Suppressor macrophage (primary cell): ENCODE data around the gene PLAGL2.
"Not testable (repeated sequence)": the region's sequence is repeated elsewhere in the genome, so short reads cannot be mapped to it uniquely, and the experiment has no call there.

Source experiments
- DNase-seq, 4 experiments: peaks; one replicate each; pipeline ENCODE4 v3.0.0-alpha.2; 2020 to 2022
- total RNA-seq, 17 experiments: gene quantifications; one replicate each; lab custom pipeline; 2026; ENCODE audit warnings: mixed read lengths in 6 of 17, inconsistent platforms in 3 of 17; lab: John Stamatoyannopoulos, UW

The PLAGL2 gene, protein sequence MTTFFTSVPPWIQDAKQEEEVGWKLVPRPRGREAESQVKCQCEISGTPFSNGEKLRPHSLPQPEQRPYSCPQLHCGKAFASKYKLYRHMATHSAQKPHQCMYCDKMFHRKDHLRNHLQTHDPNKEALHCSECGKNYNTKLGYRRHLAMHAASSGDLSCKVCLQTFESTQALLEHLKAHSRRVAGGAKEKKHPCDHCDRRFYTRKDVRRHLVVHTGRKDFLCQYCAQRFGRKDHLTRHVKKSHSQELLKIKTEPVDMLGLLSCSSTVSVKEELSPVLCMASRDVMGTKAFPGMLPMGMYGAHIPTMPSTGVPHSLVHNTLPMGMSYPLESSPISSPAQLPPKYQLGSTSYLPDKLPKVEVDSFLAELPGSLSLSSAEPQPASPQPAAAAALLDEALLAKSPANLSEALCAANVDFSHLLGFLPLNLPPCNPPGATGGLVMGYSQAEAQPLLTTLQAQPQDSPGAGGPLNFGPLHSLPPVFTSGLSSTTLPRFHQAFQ
- total RNA-seq = 3.8 to 108 (median 15.2) reads per million in 17 experiments

DNA sequence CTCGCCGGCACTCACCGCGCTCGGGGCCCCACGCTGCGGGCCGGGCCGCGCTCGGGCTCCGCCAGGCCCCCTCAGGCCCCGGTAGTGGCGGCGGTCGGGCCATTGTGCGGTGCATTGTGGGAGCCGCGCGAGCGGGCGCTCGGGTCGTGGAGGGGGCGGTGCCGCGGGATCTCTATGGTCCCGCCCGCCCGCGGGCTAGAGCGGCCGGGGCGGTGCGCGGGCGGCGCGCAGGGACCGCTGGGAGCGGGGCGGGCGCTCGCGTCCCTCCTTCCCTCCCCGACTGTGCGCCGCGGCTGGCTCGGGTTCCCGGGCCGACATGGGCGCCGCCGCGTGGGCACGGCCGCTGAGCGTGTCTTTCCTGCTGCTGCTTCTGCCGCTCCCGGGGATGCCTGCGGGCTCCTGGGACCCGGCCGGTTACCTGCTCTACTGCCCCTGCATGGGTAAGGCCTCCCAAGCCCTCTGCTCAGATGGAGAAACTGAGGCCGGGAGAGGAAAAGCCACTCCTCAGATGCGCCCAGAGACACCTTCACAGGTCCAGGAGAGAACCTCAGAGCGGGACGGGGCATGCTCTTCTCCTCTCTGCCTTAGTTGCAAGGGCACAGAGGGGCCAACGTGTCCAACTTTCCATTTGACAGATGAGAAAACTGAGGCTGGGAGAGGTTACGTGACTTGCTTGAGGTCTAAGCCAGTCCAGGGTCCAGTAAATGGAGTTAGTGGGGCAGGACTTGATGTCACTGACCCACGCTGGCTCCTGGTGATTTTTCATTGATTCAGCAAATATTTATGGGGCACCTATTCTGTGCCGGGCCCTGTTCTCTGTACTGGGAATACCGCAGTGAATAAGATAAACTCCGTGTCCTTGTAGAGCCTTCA is at the start of gene PLAGL2, which contains the start of gene POFUT1:
Gene PLAGL2, minus strand, starts transcription at position 118 of the 873 bp plus-strand sequence. CDS start 5,565 bp downstream, outside the sequence.
Gene POFUT1, plus strand, starts transcription at position 255 of the 873 bp plus-strand sequence. Its CDS starts 62 bp downstream, at position 317.
- peak; percentile 94 to 98 (median 96) for DNase-seq

GRCh38 chr20:32252189-32252588 is 44.6 kb upstream of the PLAGL2 start:
- no peak for DNase-seq

GRCh38 chr20:32251470-32251869 is 43.9 kb upstream of the PLAGL2 start:
- DNase-seq = no peak

- DNase-seq = peak in 3 of 4 experiments; percentile 30 to 62 (median 35)
Observed at GRCh38 chr20:32249030-32249738, 41.6 kb upstream of the PLAGL2 start.

- peak; percentile 37 to 69 (median 53) for DNase-seq
Observed at GRCh38 chr20:32248043-32248442, 40.5 kb upstream of the PLAGL2 start.

DNA sequence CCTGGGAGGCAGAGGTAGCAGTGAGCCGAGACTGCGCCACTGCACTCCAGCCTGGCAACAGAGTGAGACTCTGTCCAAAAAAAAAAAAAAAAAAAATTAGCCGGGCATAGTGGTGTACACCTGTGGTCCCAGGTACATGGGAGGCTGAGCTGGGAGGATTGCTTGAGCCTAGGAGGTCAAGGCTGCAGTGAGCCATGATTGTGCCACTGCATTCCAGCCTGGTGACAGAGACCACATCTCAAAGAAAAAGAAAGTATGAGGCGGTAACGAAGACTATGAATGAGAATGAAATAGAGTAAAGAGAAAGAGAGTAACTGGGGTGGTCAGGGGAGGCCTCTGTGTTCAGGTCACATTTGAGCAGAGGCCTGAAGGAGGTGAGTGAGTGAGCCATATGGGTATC is 38.7 kb upstream of the PLAGL2 start:
- not testable (repeated sequence) for DNase-seq

DNA sequence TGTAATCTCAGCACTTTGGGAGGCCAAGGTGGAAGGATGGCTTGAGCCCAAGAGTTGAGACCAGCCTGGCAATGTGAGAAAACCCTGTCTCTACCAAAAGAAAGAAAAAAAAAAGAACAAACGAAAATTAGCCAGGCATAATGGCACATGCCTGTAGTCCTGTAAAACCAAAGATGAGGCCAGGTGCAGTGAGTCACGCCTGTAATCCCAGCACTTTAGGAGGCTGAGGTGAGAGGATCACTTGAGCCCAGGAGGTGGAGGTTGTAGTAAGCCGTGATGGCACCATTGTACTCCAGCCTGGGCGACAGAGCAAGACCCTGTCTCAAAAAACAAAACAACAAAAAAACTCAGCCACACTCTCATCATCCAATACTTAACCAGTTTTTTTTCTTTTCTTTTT is 37.4 kb upstream of the PLAGL2 start:
- DNase-seq = no peak

- no peak for DNase-seq
Observed at GRCh38 chr20:32244150-32244823, 36.7 kb upstream of the PLAGL2 start.

GRCh38 chr20:32241807-32242206 is 34.3 kb upstream of the PLAGL2 start:
- no peak for DNase-seq

- no peak for DNase-seq
Observed at GRCh38 chr20:32240205-32240604, 32.7 kb upstream of the PLAGL2 start.

GRCh38 chr20:32238483-32239425 is 31.2 kb upstream of the PLAGL2 start:
- no peak for DNase-seq

- no peak for DNase-seq
Observed at GRCh38 chr20:32237419-32237818, 29.9 kb upstream of the PLAGL2 start.

DNA sequence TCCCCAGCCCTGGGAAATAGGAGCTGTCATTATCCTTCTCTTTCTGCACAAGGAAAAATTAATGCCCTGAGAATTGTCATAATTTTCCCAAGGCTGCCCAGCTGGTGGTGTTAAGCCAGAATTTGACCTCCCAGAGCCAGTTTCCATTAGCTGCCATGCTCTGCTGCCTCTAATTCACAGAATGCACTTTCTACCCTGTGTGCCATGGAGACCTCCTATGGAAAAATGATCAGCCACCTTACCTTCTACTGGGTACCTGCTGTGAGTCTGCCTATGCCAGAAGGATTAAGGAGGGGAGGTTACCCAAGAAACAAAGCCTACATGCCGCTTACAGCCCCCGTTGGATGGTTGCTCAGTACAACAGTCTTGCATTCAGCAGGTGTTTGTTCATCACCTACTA is 29.3 kb upstream of the PLAGL2 start:
- no peak for DNase-seq

GRCh38 chr20:32236048-32236533 is 28.5 kb upstream of the PLAGL2 start:
- no peak for DNase-seq

DNA sequence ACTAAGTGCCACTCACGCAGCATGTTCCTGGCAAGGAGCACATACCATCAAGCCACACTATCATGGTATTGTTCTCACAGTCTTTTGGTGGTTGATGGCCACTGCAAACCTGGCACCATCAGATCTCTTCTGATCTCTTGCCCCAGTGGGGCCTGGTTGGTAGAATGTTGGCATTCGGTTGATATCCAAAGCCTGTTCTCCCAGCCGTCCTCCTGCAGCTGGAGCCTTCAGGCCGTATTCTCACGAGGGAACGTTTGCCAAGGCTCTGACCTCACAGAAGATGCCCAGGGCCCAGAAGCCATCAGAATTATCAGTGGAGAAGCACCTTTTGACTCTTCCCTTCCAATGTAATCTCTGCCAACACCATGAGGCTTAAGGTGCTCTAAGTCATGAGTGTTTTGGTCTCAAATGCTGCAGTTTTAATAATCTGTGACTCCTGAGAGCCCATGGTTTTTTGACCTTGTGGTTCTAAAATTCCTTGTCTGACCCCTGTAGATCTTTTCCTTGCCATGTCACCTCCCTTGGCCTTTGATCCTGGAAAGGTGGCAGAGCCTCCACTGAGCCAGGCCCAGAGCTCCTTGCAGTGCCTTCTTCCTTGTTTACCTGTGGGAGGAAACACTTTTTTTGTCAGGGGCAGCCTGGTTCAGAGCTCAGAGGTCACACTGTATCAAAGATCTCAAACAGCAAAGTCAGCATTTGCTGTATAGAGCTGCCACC is 27.9 kb upstream of the PLAGL2 start:
- no peak for DNase-seq

DNA sequence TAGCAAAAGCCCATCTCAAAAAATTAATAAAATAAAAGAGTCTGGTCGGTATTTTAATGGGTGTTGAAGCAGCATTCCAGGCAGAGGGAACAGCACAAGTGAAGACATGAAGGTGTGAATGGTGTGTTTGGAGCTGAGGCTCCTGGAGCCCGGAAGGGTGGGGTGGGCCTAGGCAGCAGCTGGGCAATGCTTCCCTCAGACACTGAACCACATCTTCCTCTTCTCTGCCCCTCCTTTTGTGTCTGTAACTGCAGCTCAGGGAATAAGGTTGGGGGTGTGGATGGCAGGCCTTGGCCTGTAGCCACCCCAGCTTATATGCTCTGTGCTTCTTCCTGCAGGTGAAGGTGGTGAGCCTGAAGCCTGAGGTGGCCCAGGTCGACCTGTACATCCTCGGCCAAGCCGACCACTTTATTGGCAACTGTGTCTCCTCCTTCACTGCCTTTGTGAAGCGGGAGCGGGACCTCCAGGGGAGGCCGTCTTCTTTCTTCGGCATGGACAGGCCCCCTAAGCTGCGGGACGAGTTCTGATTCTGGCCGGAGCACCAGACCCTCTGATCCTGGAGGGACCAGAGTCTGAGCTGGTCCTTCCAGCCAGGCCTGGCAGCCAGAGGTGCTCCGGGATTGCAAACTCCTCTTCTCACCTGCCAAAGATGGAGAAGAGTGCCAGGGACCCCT is 26.7 kb upstream of the PLAGL2 start:
- peak in 2 of 4 experiments; percentile 23 to 31 for DNase-seq

GRCh38 chr20:32233286-32233685 is 25.7 kb upstream of the PLAGL2 start:
- DNase-seq = no peak

GRCh38 chr20:32232326-32232886 is 24.9 kb upstream of the PLAGL2 start:
- no peak for DNase-seq

- peak; percentile 19 to 72 (median 54) for DNase-seq
Observed at GRCh38 chr20:32231847-32232246, 24.3 kb upstream of the PLAGL2 start.
